NCI-H2081 (cell line): ENCODE data around the gene ANXA4.
"Not testable (repeated sequence)": the region's sequence is repeated elsewhere in the genome, so short reads cannot be mapped to it uniquely, and the experiment has no call there.

Experiments used
- DNase-seq, 2 experiments: peaks; one replicate each; lab custom pipeline; 2025; lab: John Stamatoyannopoulos, UW

ANXA4 gene

GRCh38 chr2:69779258-69780001 is 37.5 kb downstream of the ANXA4 start:
- no peak for DNase-seq

GRCh38 chr2:69780921-69781320 is 39.0 kb downstream of the ANXA4 start:
- DNase-seq: no peak

GRCh38 chr2:69781321-69782248 is 39.7 kb downstream of the ANXA4 start:
- peak in 1 of 2 experiments; percentile 35 for DNase-seq

- no peak for DNase-seq
Observed at GRCh38 chr2:69784228-69784627, 42.3 kb downstream of the ANXA4 start.

GRCh38 chr2:69785358-69785757 is 43.4 kb downstream of the ANXA4 start:
- no peak for DNase-seq

GRCh38 chr2:69786052-69786560 is 44.2 kb downstream of the ANXA4 start:
- no peak for DNase-seq

- no peak for DNase-seq
Observed at GRCh38 chr2:69789175-69789721, 47.3 kb downstream of the ANXA4 start.

- DNase-seq: no peak
Observed at GRCh38 chr2:69789772-69790600, 48.1 kb downstream of the ANXA4 start.

- DNase-seq: no peak
Observed at GRCh38 chr2:69790601-69790959, 48.6 kb downstream of the ANXA4 start.

- no peak for DNase-seq
Observed at GRCh38 chr2:69791045-69791444, 49.1 kb downstream of the ANXA4 start.

- DNase-seq: no peak
Observed at GRCh38 chr2:69796174-69796573, 54.2 kb downstream of the ANXA4 start.

GRCh38 chr2:69797235-69797634 is 55.3 kb downstream of the ANXA4 start:
- DNase-seq: no peak

GRCh38 chr2:69797836-69798289 is 55.9 kb downstream of the ANXA4 start:
- DNase-seq: no peak

GRCh38 chr2:69798290-69798908 is 56.5 kb downstream of the ANXA4 start:
- DNase-seq: no peak

- DNase-seq: no peak
Observed at GRCh38 chr2:69798909-69799526, 57.1 kb downstream of the ANXA4 start.

GRCh38 chr2:69801745-69802290 is 59.9 kb downstream of the ANXA4 start:
- peak in 1 of 2 experiments; percentile 3 for DNase-seq

GRCh38 chr2:69802781-69803367 is 60.9 kb downstream of the ANXA4 start:
- DNase-seq: not testable (repeated sequence)

- DNase-seq: no peak
Observed at GRCh38 chr2:69804416-69804815, 62.5 kb downstream of the ANXA4 start.

GRCh38 chr2:69805887-69806286 is 64.0 kb downstream of the ANXA4 start:
- DNase-seq: no peak
